ENCODE data around the gene CELF4.

The CELF4 gene

DNA sequence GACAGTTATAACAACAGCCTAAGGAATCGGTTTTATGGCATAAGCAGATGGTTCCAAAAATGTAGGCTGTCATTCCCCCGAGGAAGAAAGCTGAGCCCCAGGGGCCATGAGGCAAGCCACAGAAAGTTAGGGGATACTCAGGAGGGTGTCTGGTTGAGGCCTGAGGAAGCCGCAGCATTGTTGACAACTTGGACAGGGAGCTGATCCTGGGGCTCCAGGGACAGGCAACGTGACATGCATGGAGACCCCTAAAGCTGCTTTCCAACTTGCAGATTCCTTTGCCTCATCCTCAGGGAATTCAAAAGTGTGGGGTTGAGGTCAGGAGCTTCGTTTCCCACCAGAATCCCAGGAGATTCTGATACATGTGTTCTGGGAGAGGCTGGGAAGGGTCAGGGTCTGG, 20.9 kb downstream of the CELF4 start:
- H3K4me3 ChIP-seq (ENCODE audit: low read depth, low read length) = no peak overlapping the region
- TF ChIP-seq, protein P1, sequence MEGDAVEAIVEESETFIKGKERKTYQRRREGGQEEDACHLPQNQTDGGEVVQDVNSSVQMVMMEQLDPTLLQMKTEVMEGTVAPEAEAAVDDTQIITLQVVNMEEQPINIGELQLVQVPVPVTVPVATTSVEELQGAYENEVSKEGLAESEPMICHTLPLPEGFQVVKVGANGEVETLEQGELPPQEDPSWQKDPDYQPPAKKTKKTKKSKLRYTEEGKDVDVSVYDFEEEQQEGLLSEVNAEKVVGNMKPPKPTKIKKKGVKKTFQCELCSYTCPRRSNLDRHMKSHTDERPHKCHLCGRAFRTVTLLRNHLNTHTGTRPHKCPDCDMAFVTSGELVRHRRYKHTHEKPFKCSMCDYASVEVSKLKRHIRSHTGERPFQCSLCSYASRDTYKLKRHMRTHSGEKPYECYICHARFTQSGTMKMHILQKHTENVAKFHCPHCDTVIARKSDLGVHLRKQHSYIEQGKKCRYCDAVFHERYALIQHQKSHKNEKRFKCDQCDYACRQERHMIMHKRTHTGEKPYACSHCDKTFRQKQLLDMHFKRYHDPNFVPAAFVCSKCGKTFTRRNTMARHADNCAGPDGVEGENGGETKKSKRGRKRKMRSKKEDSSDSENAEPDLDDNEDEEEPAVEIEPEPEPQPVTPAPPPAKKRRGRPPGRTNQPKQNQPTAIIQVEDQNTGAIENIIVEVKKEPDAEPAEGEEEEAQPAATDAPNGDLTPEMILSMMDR (IDR thresholded peaks at IDR 0.05; ENCODE audit: low read depth, low read length, missing control alignments) = no peak
- DNase-seq (ENCODE audit: low read depth) = no peak

DNA sequence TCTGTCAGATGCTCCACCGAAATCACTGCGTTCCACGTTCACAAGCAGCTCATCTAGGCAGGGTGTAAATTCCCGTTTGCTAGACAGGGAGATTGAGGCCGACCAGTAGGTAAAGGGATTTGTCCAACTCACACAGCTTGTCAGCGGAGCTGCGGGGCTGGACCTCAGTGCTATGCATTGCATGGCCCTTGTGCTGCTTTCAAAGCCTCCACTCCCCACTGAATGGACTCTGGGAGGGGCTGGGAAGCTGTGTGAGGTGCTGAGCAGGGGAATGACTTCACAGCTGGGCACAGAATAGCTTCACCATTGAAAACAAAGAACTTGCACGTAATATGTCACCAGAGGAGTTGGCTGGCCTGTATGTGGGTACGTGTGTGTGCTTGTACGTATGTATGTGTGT, 21.4 kb downstream of the CELF4 start:
- TF ChIP-seq, protein P1 (IDR thresholded peaks at IDR 0.05; ENCODE audit: low read depth, low read length, missing control alignments) = no peak
- no peak overlapping the region for H3K4me3 ChIP-seq (ENCODE audit: low read depth, low read length)
- DNase-seq (ENCODE audit: low read depth) = no peak

DNA sequence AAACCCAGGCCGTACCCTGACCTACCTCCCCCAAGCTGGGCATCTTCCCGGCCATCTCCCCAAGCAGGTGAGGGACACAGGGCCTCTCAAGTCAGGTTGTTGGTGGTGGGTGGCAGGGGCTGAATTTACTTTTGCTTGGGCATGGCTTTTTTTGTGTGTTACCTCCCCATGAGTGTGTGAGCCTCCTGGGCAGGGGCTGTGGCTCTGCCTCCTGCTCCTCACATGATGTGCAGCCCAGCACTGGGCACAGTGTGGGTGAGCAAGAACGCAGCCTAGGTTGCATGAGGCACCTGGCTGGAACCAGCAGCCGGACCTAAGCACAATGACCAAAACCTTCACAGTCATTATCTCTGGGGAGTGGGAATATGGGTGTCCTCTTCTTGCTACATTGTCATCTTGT, 22.3 kb downstream of the CELF4 start:
- TF ChIP-seq, protein P1 (IDR thresholded peaks at IDR 0.05; ENCODE audit: low read depth, low read length, missing control alignments) = no peak
- DNase-seq (ENCODE audit: low read depth) = no peak

DNA sequence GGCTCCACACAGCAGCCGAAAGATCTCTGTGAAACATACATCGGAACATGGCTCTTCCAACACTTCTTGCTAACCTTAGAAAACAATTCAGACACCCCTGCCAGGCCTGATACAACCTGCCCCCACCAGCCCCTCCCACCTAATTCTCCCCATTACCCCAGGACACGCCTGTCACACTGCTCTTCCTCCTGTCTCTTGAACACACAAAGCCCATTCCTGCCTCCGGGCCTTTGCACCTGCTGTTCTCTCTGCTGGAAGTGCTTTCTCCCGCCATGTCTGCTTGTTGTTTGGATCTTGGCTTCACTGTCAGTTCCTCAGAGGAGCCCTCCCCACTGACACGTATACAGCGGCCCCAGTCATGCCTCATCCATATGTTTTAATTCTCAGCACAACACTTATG, 24.1 kb downstream of the CELF4 start:
- DNase-seq (ENCODE audit: low read depth) = no peak
- H3K4me3 ChIP-seq (ENCODE audit: low read depth, low read length) = no peak overlapping the region

More for the DNA sequence above, 22.3 kb downstream of the CELF4 start:
- H3K4me3 ChIP-seq (ENCODE audit: low read depth, low read length) = no peak overlapping the region

DNA sequence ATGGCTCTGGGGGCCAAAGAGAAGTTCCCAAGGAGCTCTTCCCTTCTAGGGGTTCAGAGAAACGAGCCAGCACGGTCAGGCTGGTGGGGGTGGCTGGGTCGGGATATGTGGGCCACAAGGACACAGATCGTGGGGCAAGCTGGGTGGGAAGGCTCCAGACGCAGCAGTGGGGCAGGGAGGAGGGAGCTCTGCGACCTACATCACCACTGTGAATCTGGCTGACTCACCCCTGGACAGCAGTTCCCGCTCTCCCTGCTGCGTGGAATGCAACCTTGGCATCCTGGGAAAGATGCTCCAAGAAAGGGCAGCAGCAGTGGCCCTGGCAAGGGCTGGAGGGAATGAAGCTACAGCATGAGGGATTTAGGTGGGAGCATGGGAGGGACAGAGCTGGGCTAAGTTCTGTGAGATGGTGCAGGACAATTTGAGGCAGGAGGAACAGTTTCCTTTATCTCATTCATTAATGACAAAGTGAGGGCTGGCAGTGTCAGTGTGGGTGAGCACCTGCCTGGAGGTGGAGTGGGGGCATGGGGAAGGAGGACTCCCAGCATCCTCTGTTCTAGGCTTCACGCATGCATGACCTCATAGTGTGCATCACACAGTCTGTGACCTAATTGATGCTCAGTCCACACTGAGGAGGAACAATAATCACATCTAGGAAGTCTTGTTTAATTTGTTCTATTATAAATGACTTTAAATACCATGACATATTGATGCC, 25.0 kb downstream of the CELF4 start:
- no peak for DNase-seq (ENCODE audit: low read depth)
- TF ChIP-seq, protein P1 (IDR thresholded peaks at IDR 0.05; ENCODE audit: low read depth, low read length, missing control alignments) = no peak

More for the DNA sequence above, 24.1 kb downstream of the CELF4 start:
- TF ChIP-seq, protein P1 (IDR thresholded peaks at IDR 0.05; ENCODE audit: low read depth, low read length, missing control alignments) = no peak

DNA sequence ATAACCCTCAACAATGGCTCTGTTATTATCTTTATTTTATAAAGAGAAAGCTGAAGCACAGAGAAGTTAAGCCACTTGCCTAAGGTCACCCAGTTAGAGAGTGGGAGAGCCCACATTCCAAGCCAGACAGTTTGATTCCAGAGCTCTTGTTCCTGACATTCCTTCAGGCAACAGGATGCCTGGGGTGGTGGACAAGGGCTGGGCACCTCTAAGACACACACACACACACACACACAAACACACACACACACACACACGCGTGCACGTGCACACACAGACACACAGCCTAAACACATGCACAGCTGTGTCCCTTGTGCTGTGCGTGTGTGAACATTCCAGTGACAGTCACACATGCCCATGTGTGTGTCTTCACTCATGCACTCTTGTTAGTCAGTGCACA, 26.4 kb downstream of the CELF4 start:
- no peak overlapping the region for H3K4me3 ChIP-seq (ENCODE audit: low read depth, low read length)
- DNase-seq (ENCODE audit: low read depth) = no peak
- TF ChIP-seq, protein P1 (IDR thresholded peaks at IDR 0.05; ENCODE audit: low read depth, low read length, missing control alignments) = no peak

More for the DNA sequence above, 25.0 kb downstream of the CELF4 start:
- no peak overlapping the region for H3K4me3 ChIP-seq (ENCODE audit: low read depth, low read length)

Measured in GM12864 (cell line).